GM18868 (cell line): ENCODE results near the gene CREBRF.
"Not testable (repeated sequence)": the region's sequence is repeated elsewhere in the genome, so short reads cannot be mapped to it uniquely, and the experiment has no call there.

Experiments used
- ATAC-seq: cut with Tn5 transposase; IDR thresholded peaks from one replicate; pipeline ENCODE4 v1.9.1; 2021; ENCODE audit warnings: mild to moderate bottlenecking, moderate library complexity; ENCODE audit not compliant: unreplicated experiment

CREBRF gene

GRCh38 chr5:173076471-173076870 is 20.3 kb downstream of the CREBRF start:
- ATAC-seq, result not testable (repeated sequence)

GRCh38 chr5:173078878-173079277 is 22.7 kb downstream of the CREBRF start:
- no peak for ATAC-seq

- ATAC-seq, result no peak
Measured at GRCh38 chr5:173089581-173089980, 33.4 kb downstream of the CREBRF start.

DNA sequence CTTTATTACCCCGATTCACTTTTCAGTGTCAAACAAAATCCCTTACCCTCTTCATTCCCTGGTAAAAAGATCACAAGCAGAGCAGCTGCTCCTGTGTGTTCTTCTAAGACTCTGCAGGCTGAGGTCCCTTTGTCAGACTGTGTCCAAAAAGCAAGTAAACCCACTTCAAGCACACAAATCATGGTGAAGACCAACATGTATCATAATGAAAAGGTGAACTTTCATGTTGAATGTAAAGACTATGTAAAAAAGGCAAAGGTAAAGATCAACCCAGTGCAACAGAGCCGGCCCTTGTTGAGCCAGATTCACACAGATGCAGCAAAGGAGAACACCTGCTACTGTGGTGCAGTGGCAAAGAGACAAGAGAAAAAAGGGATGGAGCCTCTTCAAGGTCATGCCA is 34.5 kb downstream of the CREBRF start:
- no peak for ATAC-seq

GRCh38 chr5:173091981-173092380 is 35.8 kb downstream of the CREBRF start:
- no peak for ATAC-seq

DNA sequence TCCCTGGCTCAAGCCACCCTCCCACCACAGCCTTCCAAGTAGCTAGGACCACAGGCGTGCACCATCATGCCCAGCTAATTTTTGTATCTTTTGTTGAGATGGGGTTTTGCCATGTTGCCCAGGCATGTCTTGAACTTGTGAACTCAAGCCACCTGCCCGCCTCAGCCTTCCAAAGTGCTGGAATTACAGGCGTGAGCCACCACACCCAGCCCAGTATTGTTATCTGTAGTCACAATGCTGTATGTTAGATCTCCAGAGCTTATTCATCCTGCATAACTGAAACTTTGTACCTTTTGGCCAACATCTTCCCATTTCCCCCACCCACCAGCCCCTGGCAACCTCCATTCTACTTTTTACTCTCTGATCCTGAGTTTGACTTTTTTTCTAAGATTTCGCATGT is 37.5 kb downstream of the CREBRF start:
- no peak for ATAC-seq

DNA sequence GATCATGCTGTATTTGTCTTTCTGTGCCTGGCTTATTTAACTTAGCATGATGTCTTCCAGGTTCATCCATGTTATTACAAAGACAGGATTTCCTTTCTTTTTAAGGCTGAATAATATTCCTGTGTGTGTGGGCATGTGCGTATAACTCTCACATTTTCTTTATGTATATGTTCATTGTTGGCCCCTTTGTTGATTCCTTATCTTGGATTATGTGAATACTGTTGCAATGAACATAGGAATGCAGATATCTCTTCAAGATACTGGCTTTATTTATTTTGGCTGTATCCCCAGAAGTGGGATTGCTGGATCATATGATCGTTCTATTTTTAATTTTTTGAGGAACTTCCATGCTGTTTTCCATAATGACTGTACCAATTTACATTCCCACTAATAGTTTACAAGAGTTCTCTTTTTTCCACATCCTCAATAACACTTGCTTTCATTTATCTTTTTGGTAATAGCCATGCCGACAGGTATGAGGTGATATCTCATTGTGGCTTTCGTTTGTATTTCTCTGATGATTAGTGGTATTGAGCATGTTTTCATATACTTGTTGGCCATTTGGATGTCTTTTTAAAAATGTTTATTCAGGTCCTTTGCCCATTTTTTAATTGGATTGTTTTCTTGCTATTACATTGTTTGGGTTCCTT is 38.0 kb downstream of the CREBRF start:
- ATAC-seq, result no peak

DNA sequence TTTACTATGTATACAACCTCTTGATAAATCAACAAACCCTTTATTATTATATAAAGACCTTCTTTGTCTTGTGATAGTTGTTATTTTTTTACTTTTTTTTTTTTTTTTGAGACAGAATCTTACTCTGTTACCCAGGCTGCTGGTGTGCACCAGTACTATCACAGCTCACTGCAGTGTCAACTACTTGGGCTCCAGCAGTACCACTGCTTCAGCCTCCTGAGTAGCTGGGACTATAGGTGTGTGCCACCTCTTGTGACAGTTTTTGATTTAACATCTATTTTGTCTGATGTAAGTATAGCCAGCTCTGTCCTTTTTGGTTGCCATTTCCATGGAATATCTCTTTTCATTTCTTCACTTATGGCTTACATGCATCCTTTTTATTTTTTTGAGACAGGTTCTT is 42.6 kb downstream of the CREBRF start:
- ATAC-seq, result no peak

GRCh38 chr5:173099461-173099860 is 43.3 kb downstream of the CREBRF start:
- no peak for ATAC-seq

DNA sequence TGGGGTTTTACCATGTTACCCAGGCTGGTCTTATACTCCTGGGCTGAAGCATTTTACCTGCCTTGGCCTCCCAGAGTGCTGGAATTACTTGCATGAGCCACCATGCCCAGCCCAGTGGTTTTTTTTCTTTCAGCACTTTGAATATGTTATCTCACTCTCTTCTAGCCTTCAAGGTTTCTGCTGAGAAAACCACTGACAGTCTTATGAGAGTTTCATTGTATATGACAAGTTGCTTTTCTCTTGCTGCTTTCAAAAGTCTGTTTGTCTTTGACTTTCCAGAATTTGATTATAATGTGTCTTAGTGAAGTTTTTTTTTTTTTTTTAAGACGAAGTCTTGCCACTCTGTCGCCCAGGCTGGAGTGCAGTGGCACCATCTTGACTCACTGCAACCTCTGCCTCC is 45.1 kb downstream of the CREBRF start:
- ATAC-seq, result no peak

GRCh38 chr5:173103411-173103810 is 47.3 kb downstream of the CREBRF start:
- ATAC-seq, result no peak

DNA sequence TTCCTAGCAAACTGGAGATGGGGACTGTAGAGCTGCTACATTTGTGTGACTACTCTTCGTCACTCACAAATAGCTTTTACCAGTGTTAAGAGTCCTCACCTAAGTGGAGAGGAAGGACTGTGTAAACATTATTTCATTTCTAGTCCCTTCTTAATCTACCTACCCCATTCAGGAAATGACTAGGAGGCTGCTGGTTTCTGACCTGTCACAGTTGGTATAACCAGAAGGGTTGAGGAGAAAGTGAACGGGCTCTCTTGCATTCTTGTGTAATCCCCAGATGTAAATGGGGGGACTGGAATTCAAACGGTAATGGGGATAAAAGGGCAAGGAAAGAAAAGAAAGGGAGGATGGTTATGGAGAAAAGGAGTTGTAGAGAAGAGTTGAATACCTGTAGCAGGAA is 52.8 kb downstream of the CREBRF start:
- ATAC-seq, result no peak

GRCh38 chr5:173114536-173114935 is 58.4 kb downstream of the CREBRF start:
- ATAC-seq, result no peak

DNA sequence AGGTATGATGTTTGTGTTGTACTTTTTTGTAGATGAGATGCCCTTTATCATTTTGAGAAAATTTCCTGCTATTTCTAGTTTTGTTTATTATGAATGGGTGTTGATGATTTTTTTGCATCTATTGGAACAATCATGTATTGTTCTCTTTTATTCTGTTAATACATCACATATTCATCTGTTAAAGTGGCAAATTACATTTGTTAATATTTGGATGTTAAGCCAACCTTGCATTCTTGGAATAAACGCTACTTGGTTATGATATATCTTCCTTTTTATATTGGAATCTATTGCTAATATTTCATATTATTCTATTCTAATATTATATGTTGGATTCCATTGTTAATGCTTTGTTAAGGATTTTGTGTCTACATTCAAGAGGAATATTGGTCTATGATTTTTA is 63.6 kb downstream of the CREBRF start:
- ATAC-seq, result no peak

- ATAC-seq, result no peak
Measured at GRCh38 chr5:173123416-173123815, 67.3 kb downstream of the CREBRF start.

DNA sequence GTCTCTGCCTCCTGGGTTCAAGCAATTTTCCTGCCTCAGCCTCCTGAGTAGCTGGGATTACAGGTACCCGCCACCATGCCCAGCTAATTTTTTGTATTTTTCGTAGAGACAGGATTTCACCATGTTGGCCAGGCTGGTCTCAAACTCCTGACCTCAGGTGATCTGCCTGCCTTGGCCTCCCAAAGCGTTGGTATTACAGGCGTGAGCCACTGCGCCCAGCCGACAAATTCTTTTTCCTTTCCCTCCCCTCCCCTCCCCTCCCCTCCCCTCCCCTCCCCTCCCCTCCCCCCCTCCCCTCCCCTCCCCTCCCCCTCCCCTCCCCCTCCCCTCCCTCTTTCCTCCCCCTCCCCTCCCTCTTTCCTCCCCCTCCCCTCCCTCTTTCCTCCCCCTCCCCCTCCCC is 76.0 kb downstream of the CREBRF start:
- ATAC-seq, result not testable (repeated sequence)

DNA sequence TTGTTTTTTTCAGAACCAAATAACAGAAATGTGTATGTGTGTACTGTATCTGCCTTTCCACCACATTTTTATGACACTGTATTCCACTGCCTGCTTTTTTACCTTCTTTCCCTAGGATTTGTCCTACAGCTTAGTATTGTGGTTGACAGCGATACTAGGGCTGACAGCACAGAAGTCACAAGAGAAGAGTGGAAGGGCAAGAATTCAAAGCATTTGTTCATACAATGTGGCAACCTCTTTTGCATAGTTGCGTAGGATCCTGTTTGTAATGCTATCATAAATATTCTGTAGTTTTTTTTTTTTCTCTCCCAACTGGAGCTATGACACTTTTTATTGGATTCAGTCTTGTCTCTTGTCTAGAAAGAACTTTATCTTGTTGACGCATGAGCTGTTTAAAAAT is 82.6 kb downstream of the CREBRF start:
- no peak for ATAC-seq

DNA sequence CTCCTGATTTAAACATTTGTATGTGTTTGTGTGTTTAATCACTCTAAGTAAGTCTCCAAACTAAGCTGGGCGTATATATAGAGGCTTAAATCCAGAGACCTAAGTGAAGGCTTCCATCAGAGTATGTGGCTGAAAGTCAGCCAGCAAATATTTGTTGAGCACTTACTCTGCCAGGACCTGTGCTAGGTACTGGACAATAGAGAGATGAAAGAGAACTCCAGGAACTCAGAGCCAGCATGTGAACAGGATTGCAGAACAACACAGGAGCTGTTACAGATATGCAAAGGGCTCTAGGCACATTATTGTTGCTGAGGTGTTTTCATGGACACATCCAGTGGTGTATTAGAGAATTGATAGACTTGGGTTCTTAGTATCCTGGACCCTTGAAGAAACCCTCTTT is 83.5 kb downstream of the CREBRF start:
- ATAC-seq, result no peak

- ATAC-seq, result no peak
Measured at GRCh38 chr5:173140769-173141168, 84.6 kb downstream of the CREBRF start.

DNA sequence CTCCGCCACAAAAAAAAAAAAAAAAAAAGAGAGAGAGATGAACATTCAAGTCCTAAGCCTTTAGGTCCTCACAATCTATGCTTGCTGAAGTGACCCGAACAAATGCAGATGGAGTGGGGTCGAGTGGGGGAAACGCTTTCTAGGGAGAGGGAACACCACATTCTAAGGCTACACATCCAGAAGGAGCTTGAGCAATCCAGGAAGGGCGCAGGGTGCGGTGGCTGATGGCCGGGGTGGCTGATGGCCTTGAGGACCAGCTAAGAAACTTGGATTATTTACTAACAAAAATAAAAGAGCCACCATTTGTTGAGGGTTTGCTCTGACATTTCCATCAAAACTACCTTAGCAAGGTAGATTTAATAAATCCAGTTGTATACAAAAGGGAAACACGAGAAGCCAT is 87.4 kb downstream of the CREBRF start:
- no peak for ATAC-seq

DNA sequence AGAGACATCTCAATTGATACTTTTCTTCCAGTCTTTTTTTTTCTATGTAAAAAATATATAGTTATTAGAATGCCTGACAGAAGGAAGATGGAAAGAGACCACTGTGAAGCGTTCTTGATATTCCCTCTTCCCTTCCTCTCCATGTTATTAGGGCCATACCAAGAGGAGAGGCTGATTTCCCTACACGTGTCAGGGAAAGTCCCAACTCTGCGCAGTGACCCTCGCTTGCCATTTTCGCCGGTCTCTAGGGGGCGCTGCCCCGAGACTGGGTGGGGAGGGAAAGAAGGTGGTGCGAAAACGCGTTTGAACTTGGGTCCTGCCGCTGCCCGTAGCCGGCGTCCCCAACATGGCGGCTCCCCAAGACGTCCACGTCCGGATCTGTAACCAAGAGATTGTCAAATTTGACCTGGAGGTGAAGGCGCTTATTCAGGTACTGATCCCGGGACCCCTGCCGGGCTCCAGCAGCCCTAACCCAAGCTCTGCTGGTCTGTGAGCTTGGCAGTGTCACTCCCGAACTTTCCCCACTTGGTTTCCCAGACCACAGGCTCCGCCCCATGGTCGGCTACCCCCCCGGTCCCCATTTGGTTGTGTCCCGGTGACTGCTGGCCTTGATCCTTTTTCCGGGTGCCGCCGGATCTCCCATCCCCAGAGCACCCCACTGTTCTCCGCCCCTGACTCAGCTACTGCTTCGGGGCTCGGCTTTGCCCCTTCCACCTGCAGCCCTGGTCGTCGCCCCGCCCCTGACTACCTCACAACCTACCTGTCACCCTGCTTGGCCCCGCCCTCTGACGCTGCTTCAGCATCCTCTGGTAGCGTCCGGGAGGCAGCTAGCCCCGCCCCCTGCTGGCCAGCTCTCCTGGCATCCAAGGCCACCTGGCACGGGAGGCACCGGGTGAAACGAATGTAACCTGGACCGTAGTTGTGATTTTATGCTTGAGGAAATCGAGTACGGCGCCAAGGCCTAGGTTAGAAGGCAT is 88.3 kb downstream of the CREBRF start, which contains the start of gene BNIP1:
Gene BNIP1, plus strand, starts transcription at position 332 of the 977 bp plus-strand sequence. Its CDS starts 15 bp downstream, at position 347.
- peak; percentile 92 for ATAC-seq

DNA sequence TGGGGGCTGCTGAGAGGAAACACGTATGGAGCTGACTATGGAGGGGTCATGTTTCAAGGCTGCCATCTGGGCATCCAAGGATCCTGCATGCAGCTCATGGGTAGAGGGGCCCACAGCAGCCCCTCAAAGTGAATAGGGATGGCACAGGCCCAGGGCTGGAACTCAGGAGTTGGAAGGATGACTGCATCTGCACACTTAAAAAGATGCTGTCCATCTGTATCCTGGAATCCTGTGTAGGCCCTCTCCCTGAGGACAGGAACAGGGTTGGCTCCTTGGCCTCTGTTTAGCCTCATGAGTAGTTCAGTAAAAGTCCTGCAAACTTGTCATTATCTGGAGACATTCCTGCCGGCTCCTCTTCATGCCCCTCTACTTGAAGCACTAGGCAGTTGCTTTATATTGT is 92.2 kb downstream of the CREBRF start:
- ATAC-seq, result no peak
